Neural cell (in vitro differentiated cells): ENCODE data around the gene PNMA8C. TPM values are rescaled to one million over a fixed set of nuclear protein-coding genes. Genes with fewer than 3 reads are reported as not detected.
"Not testable (repeated sequence)": the region's sequence is repeated elsewhere in the genome, so short reads cannot be mapped to it uniquely, and the experiment has no call there.

Experiments
- H2AFZ ChIP-seq: fragments of 200-600, 300-800 bp; sonication (generic), shearing (Covaris generic); 2 replicates; pipeline ENCODE4 v1.6.0; 2014; ENCODE audit warnings: low read depth, mild to moderate bottlenecking, antibody characterized with exemption, low read length, moderate library complexity
- H3F3A ChIP-seq: fragments of 200-600 bp; shearing (Covaris generic); 2 replicates; pipeline ENCODE4 v1.6.1; 2016; ENCODE audit warnings: mild to moderate bottlenecking, moderate library complexity, mixed read lengths, antibody characterized with exemption, low read length; ENCODE audit not compliant: insufficient read depth, poor library complexity, severe bottlenecking
- H3K27ac ChIP-seq: fragments of 200-600, 300-800 bp; sonication (generic), shearing (Covaris generic); 2 replicates; pipeline ENCODE4 v1.5.1; 2014; ENCODE audit warnings: mild to moderate bottlenecking, low read length, moderate library complexity
- H3K27me3 ChIP-seq: fragments of 300-800, 200-600 bp; sonication (generic), shearing (Covaris generic); 2 replicates; pipeline ENCODE4 v1.6.0; 2014; ENCODE audit warnings: mild to moderate bottlenecking, low read depth, low read length, moderate library complexity; ENCODE audit not compliant: insufficient read depth
- H3K36me3 ChIP-seq: fragments of 300-800, 200-600 bp; sonication (generic), shearing (Covaris generic); 2 replicates; pipeline ENCODE4 v1.5.1; 2014; ENCODE audit warnings: mild to moderate bottlenecking, antibody characterized with exemption, low read length, moderate library complexity; ENCODE audit not compliant: insufficient read depth
- H3K4me2 ChIP-seq: fragments of 300-800, 200-600 bp; sonication (generic), shearing (Covaris generic); 2 replicates; pipeline ENCODE4 v1.6.0; 2014; ENCODE audit warnings: mild to moderate bottlenecking, low read length
- H3K4me3 ChIP-seq: fragments of 300-800, 200-600 bp; sonication (generic), shearing (Covaris generic); 2 replicates; pipeline ENCODE4 v1.5.1; 2014; ENCODE audit warnings: mild to moderate bottlenecking, low read length, moderate library complexity
- H3K79me2 ChIP-seq: fragments of 200-600 bp; shearing (Covaris generic); replicated peaks from 2 replicates; pipeline ENCODE4 v1.6.0; 2014; ENCODE audit warnings: mild to moderate bottlenecking, low read length, moderate library complexity; ENCODE audit not compliant: insufficient read depth
- H3K9ac ChIP-seq: fragments of 300-800, 200-600 bp; sonication (generic), shearing (Covaris generic); 2 replicates; pipeline ENCODE4 v1.6.1; 2016; ENCODE audit warnings: mild to moderate bottlenecking, low read length, mixed read lengths
- H3K9me2 ChIP-seq: fragments of 200-600 bp; shearing (Covaris generic); 2 replicates; pipeline ENCODE4 v1.6.1; 2016; ENCODE audit warnings: mild to moderate bottlenecking, low read length, mixed read lengths; ENCODE audit not compliant: insufficient read depth
- H3K9me3 ChIP-seq: fragments of 200-600, 300-800 bp; sonication (generic), shearing (Covaris generic); 2 replicates; pipeline ENCODE4 v1.6.1; 2016; ENCODE audit warnings: mild to moderate bottlenecking, mixed run types, low read length, moderate library complexity, mixed read lengths
- H4K20me1 ChIP-seq: fragments of 200-600 bp; shearing (Covaris generic); 2 replicates; pipeline ENCODE4 v1.6.1; 2016; ENCODE audit warnings: mild to moderate bottlenecking, mixed run types; ENCODE audit not compliant: insufficient read depth
- CTCF ChIP-seq: fragments of 450-650 bp; IDR thresholded peaks from 2 replicates; pipeline ENCODE4 v1.5.1; 2014; ENCODE audit warnings: antibody characterized with exemption, mild to moderate bottlenecking, moderate library complexity; ENCODE audit not compliant: poor library complexity, severe bottlenecking
- EP300 ChIP-seq: fragments of 450-650 bp; conservative IDR thresholded peaks from 2 replicates; pipeline ENCODE4 v1.6.1; 2014; ENCODE audit warnings: antibody characterized with exemption, mild to moderate bottlenecking, moderate library complexity; ENCODE audit not compliant: poor library complexity, severe bottlenecking
- EZH2 ChIP-seq: fragments of 200-600, 300-800 bp; shearing (Covaris generic), sonication (generic); IDR thresholded peaks from 2 replicates; pipeline ENCODE4 v1.6.1; 2014; ENCODE audit warnings: antibody characterized with exemption, low read length, borderline replicate concordance, mild to moderate bottlenecking; ENCODE audit not compliant: insufficient read depth, poor library complexity, severe bottlenecking
- MXI1 ChIP-seq: fragments of 450-650 bp; conservative IDR thresholded peaks from 2 replicates; pipeline ENCODE4 v1.6.1; 2014; ENCODE audit warnings: antibody characterized with exemption, mild to moderate bottlenecking; ENCODE audit not compliant: poor library complexity, severe bottlenecking
- POLR2AphosphoS5 ChIP-seq: IDR thresholded peaks from 2 replicates; pipeline ENCODE4 v1.6.1; 2012
- RAD21 ChIP-seq: fragments of 450-650 bp; conservative IDR thresholded peaks from 2 replicates; pipeline ENCODE4 v1.6.1; 2014; ENCODE audit warnings: antibody characterized with exemption, mild to moderate bottlenecking, moderate library complexity
- REST ChIP-seq: IDR thresholded peaks from 2 replicates; pipeline ENCODE4 v1.6.1; 2012; ENCODE audit warnings: borderline replicate concordance
- SMC3 ChIP-seq: fragments of 450-650 bp; conservative IDR thresholded peaks from 2 replicates; pipeline ENCODE4 v1.6.1; 2014; ENCODE audit warnings: antibody characterized with exemption, mild to moderate bottlenecking, moderate library complexity; ENCODE audit not compliant: poor library complexity
- TAF1 ChIP-seq: IDR thresholded peaks from 2 replicates; pipeline ENCODE4 v1.6.1; 2012; ENCODE audit warnings: low read depth
- polyA plus RNA-seq: library from polyadenylated mRNA; depleted of rRNA; stranded (reverse); fragments of >200 nt; gene quantifications from 2 replicates; pipeline ENCODE4 v1.2.3, GENCODE V29; 2014

Gene PNMA8C
- polyA plus RNA-seq, 1 donor from 2014 or later = 17.2 TPM

- H3K9me3 ChIP-seq = no peaks in the 10 kb centered on the region
- no peak overlapping the region for H3K4me2 ChIP-seq
- H3K27me3 ChIP-seq = no peaks in the 10 kb centered on the region
- H3K4me3 ChIP-seq = no peak overlapping the region
- H3K27ac ChIP-seq = no peak overlapping the region
- no peaks in the 10 kb centered on the region for H3K36me3 ChIP-seq
- no peak for TF ChIP-seq TAF1
- TF ChIP-seq EP300 = no peak
- no peak for TF ChIP-seq MXI1
- TF ChIP-seq REST = no peak
- TF ChIP-seq CTCF = no peak
- no peak for TF ChIP-seq SMC3
- TF ChIP-seq POLR2AphosphoS5 = no peak
- no peak for TF ChIP-seq EZH2
- H3F3A ChIP-seq = no peaks in the 10 kb centered on the region
- H3K9ac ChIP-seq = no peak overlapping the region
- H4K20me1 ChIP-seq = no peaks in the 10 kb centered on the region
- H2AFZ ChIP-seq = no peak overlapping the region
- H3K9me2 ChIP-seq = no peaks in the 10 kb centered on the region
- H3K79me2 ChIP-seq = no peaks in the 10 kb centered on the region
Observed at GRCh38 chr19:46441866-46442265, 13.1 kb upstream of the PNMA8C start.

DNA sequence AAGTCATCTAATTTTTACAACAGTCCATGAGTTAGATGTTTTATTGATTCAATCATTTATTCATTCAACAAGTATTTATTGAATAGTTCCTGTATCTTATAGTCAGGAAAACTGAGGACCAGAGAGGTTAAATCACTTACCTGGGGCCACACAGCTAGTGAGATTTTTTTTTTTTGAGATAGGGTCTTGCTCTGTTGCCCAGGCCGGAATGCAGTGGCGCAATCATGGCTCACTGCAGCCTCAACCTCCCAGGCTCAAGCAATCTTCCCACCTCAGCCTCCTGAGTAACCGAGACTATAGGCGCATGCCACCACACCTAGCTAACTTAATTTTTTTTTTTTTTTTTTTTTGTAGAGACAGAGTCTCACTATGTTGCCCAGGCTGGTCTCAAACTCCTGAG, 7.0 kb upstream of the PNMA8C start:
- not testable (repeated sequence) for H3K9ac ChIP-seq, H3K27ac ChIP-seq, H3F3A ChIP-seq, H3K27me3 ChIP-seq, H3K9me2 ChIP-seq, H4K20me1 ChIP-seq, H3K79me2 ChIP-seq, H2AFZ ChIP-seq, H3K9me3 ChIP-seq, H3K36me3 ChIP-seq, H3K4me2 ChIP-seq, H3K4me3 ChIP-seq

- Histone ChIP-seq H3F3A (no peaks in the 10 kb centered on the region), H3K36me3 (no peaks in the 10 kb centered on the region), H4K20me1 (no peaks in the 10 kb centered on the region), H3K4me3 (no peak overlapping the region), H2AFZ (no peak overlapping the region), H3K9me3 (no peaks in the 10 kb centered on the region), H3K27ac (no peak overlapping the region), H3K4me2 (no peak overlapping the region), H3K9me2 (no peaks in the 10 kb centered on the region), H3K79me2 (no peaks in the 10 kb centered on the region), H3K27me3 (no peaks in the 10 kb centered on the region), H3K9ac (no peak overlapping the region)
- TF ChIP-seq CTCF (no peak), MXI1 (no peak), EZH2 (no peak), POLR2AphosphoS5 (no peak), REST (no peak), RAD21 (no peak), EP300 (no peak), TAF1 (no peak), SMC3 (no peak)
Observed at GRCh38 chr19:46435009-46435408, 6.3 kb upstream of the PNMA8C start.
